Measurements from ENCODE around the gene XPO4. TPM values are rescaled to one million over a fixed set of nuclear protein-coding genes. Genes with fewer than 3 reads are reported as not detected.

The XPO4 gene
- total and polyA plus RNA-seq, 2 of the 8 experiments (the other 6 are each of a cell fraction or from before 2014, with no cell fraction given), result 11.9 to 33.3 TPM

DNA sequence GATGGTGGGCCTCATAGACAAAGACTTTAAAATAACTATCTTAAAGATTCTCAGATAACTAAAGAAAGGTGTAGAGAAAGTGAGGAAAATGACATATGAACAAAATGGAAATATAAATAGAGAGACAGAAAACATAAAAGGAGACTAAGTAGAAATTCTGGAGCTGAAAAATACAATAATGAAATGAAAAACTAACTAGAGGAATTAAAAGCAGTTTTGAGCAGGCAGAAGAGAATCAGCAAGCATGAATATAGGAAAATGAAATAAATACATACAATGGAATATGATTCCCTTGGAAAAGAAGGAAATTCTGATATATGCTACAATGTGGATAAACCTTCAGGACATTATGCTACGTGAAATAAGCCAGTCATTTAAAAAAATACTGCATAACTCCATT is 132.7 kb downstream of the XPO4 start (continued):
- TF ChIP-seq, protein P1, sequence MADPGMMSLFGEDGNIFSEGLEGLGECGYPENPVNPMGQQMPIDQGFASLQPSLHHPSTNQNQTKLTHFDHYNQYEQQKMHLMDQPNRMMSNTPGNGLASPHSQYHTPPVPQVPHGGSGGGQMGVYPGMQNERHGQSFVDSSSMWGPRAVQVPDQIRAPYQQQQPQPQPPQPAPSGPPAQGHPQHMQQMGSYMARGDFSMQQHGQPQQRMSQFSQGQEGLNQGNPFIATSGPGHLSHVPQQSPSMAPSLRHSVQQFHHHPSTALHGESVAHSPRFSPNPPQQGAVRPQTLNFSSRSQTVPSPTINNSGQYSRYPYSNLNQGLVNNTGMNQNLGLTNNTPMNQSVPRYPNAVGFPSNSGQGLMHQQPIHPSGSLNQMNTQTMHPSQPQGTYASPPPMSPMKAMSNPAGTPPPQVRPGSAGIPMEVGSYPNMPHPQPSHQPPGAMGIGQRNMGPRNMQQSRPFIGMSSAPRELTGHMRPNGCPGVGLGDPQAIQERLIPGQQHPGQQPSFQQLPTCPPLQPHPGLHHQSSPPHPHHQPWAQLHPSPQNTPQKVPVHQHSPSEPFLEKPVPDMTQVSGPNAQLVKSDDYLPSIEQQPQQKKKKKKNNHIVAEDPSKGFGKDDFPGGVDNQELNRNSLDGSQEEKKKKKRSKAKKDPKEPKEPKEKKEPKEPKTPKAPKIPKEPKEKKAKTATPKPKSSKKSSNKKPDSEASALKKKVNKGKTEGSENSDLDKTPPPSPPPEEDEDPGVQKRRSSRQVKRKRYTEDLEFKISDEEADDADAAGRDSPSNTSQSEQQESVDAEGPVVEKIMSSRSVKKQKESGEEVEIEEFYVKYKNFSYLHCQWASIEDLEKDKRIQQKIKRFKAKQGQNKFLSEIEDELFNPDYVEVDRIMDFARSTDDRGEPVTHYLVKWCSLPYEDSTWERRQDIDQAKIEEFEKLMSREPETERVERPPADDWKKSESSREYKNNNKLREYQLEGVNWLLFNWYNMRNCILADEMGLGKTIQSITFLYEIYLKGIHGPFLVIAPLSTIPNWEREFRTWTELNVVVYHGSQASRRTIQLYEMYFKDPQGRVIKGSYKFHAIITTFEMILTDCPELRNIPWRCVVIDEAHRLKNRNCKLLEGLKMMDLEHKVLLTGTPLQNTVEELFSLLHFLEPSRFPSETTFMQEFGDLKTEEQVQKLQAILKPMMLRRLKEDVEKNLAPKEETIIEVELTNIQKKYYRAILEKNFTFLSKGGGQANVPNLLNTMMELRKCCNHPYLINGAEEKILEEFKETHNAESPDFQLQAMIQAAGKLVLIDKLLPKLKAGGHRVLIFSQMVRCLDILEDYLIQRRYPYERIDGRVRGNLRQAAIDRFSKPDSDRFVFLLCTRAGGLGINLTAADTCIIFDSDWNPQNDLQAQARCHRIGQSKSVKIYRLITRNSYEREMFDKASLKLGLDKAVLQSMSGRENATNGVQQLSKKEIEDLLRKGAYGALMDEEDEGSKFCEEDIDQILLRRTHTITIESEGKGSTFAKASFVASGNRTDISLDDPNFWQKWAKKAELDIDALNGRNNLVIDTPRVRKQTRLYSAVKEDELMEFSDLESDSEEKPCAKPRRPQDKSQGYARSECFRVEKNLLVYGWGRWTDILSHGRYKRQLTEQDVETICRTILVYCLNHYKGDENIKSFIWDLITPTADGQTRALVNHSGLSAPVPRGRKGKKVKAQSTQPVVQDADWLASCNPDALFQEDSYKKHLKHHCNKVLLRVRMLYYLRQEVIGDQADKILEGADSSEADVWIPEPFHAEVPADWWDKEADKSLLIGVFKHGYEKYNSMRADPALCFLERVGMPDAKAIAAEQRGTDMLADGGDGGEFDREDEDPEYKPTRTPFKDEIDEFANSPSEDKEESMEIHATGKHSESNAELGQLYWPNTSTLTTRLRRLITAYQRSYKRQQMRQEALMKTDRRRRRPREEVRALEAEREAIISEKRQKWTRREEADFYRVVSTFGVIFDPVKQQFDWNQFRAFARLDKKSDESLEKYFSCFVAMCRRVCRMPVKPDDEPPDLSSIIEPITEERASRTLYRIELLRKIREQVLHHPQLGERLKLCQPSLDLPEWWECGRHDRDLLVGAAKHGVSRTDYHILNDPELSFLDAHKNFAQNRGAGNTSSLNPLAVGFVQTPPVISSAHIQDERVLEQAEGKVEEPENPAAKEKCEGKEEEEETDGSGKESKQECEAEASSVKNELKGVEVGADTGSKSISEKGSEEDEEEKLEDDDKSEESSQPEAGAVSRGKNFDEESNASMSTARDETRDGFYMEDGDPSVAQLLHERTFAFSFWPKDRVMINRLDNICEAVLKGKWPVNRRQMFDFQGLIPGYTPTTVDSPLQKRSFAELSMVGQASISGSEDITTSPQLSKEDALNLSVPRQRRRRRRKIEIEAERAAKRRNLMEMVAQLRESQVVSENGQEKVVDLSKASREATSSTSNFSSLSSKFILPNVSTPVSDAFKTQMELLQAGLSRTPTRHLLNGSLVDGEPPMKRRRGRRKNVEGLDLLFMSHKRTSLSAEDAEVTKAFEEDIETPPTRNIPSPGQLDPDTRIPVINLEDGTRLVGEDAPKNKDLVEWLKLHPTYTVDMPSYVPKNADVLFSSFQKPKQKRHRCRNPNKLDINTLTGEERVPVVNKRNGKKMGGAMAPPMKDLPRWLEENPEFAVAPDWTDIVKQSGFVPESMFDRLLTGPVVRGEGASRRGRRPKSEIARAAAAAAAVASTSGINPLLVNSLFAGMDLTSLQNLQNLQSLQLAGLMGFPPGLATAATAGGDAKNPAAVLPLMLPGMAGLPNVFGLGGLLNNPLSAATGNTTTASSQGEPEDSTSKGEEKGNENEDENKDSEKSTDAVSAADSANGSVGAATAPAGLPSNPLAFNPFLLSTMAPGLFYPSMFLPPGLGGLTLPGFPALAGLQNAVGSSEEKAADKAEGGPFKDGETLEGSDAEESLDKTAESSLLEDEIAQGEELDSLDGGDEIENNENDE (IDR thresholded peaks at IDR 0.05; ENCODE audit: insufficient replicate concordance, low read length), result no peak
- TF ChIP-seq ASH2L (IDR thresholded peaks at IDR 0.05; ENCODE audit: low read length) (no peak), CREB1 (IDR thresholded peaks at IDR 0.05) (no peak), HDAC6 (IDR thresholded peaks at IDR 0.05; ENCODE audit: low read depth, low read length) (no peak)
- TF ChIP-seq, protein P2, sequence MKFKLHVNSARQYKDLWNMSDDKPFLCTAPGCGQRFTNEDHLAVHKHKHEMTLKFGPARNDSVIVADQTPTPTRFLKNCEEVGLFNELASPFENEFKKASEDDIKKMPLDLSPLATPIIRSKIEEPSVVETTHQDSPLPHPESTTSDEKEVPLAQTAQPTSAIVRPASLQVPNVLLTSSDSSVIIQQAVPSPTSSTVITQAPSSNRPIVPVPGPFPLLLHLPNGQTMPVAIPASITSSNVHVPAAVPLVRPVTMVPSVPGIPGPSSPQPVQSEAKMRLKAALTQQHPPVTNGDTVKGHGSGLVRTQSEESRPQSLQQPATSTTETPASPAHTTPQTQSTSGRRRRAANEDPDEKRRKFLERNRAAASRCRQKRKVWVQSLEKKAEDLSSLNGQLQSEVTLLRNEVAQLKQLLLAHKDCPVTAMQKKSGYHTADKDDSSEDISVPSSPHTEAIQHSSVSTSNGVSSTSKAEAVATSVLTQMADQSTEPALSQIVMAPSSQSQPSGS (IDR thresholded peaks at IDR 0.05; ENCODE audit: low read length), result no peak
